Left forelimb (tissue), 1 donor: ENCODE results near the gene LY6G5C.

Experiments
- DNase-seq: peaks from one replicate; pipeline ENCODE4 v3.0.0-alpha.2; 2018; ENCODE audit warnings: low spot score

LY6G5C gene

DNA sequence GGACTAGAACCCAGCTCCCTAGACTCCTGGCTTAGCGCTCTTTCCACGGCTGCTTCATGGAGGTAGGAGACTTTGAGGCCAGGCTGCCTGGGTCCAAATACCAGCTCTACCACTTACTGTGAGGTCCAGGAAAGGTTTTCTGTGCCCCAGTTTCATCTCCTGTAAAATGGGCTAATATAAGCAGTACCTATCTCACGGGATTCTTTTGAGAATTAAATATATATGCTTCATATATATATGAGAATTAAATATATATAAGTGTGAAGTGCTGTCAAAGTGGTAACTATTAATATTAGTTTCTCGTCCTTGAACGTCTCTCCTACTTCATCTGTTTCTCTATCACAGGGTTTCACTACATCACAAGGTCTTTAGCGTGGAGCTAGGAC, 10.2 kb upstream of the LY6G5C start:
- no peak for DNase-seq

DNA sequence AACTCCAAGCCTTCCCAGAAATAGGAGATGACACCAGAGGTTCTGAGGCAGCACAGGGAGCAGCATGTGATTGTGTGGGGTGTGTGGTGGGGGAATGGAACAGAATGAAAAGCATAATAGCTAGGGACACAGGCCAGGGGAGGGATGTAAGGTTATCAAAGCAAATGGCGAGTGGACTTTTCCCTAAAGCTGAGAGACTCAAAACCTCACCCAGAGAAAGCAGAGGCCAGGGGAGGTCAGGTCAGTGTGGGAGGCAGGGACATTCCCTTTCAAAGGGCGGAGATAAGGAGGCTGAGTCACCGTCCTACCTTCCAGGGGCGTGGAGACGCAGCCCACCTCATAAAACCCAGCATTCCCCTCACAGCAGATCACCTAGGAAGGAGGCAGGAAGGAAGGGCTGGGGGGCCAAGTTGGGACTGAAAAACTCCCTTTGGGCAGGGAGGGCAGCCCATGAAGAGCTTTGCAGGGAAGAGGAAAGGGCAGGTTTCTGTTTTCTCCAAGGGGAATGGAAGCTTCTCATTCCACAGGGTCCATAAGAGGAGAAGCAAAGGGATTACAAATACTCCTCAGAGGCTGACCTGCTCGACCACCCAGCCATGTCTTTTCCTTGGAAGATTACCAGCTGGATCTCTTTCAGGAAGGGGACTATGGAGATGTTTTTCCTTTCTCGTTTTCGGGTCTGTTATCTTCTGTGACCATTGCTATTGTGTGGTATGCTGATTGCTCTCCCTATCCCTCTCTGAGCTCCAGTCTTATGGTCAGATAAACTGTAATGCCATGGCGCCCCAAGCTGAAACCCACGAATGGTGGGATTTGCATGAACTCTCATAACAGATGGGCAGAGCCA, 9.6 kb upstream of the LY6G5C start:
- DNase-seq, result no peak

DNA sequence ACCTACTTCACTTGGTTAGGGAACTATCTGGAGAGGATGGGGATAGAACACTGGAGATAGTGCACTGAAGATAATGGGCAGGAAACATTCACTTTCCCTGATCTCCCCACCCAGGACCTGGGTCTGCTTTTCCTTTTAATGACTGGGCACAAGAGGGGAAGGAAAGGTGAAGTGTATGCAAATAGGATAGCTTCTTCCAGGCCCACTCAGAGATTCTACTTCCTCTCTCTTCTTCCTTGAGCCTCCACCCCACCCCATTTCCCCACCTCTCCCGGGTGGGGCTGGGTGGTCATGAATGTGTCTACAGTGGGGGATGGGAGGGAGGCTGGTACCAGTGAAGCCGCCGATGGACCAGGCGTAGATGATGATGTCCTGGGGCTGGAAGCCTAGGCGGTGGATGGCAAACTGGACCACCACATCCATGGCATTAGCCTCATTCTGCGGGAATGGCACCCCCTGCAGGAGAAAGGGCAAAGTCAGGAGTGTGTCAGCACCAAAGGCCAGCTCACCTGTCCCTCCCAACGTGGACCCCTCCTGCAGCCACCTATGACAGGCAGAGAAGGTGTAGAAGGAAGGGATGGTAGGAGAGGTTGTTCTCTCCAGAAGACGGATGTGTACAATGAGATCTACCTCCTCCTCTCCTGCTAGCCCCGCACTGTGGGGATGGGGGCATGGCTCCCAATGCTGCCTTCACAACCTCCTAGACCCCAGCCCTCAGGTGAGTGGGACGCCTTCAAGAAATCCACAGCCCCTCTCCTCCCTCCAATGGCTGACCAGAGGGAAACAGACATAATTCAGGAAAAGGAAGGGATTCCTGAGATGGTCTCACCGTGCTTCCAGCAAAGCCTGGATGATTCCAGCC, 8.6 kb upstream of the LY6G5C start:
- no peak for DNase-seq

DNA sequence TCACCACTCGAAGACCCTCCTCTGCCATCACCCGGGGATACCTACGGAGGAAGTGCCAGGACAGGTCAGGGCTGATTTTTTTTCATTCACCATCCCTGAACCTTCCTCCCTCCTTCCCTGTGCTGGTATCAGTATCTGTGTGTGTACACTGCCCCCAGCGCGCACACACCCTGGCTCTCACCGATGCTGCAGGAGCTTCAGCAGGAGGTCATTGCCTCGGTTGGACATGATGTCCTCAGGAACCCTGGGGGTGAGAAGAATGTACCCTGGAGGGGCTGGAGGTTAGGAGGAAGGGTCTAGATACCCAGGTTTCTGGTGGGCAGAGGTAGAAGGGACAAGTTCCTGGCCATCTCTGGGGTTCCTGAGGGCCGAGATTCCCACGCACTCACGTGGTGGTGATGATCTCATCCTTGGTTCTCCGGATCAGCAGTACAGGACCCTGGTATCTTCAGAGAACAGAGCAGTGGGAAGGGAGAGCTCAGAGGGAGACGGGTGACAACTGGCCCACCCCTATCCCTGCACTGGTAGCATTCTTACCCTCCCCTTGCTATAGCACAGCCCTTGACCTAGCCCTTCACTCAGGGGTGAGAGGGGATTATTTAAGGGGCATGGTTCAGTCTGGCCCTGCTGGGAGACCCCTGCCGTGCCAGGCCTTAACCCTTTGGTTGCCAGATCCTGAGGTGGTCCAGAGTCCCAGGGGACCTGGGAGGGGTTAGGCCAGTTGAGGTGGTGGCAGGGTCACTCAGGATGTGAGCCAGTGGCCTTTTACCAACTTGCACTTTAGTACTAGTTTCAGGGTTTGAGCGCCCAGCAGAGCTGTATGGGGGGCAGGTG, 7.2 kb upstream of the LY6G5C start:
- no peak for DNase-seq

DNA sequence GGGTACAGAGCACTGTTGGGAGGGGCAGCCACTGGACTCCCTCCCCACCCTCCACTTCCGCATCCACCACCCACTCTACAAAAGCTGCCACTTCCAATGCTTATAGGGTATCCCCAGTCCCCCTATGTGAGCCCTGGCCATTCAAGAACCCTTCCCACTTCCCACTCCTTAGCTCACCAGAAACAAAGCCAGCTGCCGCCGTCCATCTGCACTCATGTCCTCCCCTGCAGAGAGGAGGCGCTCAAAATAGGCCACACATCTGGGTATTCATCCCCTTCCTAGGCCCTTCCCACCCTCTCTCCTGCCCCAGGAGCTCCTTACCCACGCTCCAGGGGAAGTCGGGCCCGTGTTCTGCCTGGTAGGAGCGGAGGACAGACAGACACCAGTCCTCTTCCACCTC, 6.5 kb upstream of the LY6G5C start:
- DNase-seq, result no peak

DNA sequence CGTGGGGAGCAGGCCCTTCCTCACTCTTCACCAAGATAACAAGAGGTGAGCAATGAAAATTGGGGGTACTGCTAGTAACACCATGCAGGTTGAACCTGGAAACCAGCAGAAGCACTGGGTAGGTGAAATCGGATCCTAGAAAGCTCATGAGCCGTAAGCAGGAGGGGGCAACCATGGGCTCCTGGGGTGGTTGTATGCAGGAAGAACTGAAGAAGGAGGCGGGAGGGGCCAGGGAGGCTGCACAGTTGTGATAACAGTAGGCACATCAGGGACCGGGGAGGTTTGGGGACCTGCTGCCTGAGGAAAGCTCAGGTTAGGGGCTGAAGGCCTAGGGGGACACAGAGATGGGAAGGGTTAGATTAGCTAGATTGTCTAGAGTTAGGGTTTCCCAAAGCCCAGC, 5.6 kb upstream of the LY6G5C start:
- DNase-seq, result no peak

DNA sequence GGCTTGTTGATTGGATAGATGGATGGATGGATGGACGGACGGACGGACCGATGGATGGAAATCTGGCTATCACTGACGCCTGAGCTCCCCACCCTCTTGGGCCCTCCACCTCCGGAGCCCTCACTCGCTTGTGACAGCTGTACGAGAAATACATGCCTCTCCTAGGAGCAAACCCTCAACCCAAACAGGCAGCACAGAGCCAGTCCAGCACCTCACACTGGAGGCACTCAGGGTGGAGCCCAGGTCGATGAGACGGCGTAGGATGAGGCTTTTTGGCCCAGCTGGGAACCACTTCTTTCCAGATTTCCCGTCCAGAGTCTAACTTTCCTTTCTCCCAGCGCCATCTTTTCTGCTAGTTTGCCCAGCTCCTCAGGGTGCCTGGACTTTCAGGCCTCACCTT, 2.7 kb upstream of the LY6G5C start:
- no peak for DNase-seq

DNA sequence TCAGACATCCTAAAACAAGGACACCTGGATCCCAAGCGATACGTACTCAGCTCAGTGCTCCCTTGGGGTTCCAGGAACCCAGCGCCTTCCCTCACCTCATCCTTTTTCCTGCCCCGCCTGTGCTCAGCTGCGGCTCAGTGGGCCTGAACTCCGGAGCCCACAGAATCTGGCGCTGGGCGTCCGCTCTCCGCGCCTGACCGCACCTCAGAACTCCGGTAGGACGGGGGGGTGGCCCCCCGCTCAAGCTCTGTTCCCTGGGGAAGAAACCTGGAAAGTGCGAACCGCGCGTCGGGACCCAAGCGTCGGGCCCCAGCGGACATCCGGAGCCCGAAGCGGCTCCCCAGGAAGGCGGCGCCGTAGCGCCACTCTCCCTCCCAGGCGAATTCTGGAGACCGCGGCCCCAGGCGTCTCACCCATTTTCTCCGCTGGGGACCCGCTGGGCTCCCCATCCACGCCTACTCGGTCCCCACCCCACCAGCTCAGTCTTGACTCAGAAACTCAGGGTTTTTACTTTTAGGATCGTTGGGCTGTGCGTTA, 336 bp upstream of the LY6G5C start:
- no peak for DNase-seq

DNA sequence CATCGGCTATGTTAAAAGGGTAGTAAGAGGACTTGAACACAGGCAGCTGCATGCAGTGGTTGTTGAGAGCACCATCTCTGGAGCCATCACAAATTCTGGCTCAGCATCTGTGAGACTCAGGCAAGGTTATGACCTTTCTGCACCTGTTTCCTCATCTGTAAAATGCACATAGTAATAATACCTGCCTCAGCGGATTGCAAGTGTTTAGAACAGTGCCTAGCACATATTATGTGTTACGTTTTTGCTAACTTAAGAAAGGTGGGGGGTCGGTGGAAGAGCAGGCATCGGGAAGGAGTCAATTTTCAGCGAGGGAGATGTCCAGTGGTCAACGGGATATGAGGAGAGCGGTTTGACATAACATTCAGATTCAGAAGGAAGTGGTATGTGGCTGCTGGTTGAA, 2.9 kb downstream of the LY6G5C start:
- no peak for DNase-seq

DNA sequence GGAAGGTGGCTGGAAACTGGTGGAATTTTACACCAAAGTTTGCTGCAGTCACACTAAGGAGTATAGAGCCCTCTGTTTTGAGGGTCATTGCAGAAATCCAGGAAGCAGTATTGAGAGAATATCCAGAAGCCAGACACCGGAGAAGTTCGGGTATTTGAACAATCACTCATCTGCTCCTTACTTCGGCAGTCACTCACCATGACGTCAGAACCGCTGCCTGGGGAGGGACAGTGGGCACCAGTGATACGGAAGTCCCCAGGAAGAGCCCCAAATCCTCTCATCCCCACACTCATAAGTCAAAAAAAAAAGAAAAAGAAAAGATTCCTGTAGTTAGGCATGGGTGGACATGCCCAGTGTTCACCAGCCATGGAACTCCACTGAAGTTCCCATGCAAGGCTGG, 4.0 kb downstream of the LY6G5C start:
- DNase-seq, result no peak

DNA sequence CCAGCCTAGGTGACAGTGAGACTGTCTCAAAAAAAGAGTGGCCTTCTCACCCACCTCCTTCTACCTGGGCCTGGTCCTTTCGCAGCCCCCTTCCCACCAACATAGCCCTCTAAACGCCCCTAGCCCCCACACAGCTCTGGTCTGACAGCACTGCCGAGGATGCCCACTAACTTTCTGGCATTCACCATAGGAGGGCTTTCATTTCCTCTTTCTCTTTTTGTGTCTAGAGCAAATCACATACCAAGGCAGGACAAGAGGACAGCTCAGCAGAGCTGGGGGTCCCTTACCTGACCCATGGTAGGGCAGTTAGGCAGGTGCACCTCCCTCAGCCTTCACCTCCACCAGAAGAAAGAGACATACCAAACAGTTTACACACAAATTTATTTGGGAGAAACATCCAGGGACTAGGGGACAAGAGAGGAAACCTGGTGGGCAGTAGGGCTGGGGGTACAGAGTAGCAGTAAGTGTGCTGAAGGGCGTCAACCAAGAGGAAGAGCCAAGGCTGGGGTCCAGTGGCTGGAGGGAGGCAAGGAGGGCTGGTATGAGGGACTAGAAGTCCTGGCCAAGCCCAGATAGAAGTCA, 4.5 kb downstream of the LY6G5C start:
- DNase-seq, result no peak

DNA sequence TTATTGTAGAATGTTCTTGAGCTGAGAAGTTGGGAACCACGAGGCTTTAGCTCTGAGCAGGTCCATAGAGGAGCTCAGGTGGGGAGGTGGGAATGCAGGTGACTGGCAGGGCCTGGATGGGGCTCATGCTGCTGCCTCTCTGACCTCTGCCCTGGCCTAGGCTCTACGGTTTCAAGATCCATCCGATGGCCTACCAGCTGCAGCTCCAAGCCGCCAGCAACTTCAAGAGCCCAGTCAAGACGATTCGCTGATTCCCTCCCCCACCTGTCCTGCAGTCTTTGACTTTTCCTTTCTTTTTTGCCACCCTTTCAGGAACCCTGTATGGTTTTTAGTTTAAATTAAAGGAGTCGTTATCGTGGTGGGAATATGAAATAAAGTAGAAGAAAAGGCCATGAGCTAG, 11.2 kb downstream of the LY6G5C start, which contains the start of gene LY6G5B:
Gene LY6G5B (plus strand): TSS at position 301 of the 400 bp plus-strand sequence. CDS start 975 bp downstream, outside the sequence.
- DNase-seq, result no peak

DNA sequence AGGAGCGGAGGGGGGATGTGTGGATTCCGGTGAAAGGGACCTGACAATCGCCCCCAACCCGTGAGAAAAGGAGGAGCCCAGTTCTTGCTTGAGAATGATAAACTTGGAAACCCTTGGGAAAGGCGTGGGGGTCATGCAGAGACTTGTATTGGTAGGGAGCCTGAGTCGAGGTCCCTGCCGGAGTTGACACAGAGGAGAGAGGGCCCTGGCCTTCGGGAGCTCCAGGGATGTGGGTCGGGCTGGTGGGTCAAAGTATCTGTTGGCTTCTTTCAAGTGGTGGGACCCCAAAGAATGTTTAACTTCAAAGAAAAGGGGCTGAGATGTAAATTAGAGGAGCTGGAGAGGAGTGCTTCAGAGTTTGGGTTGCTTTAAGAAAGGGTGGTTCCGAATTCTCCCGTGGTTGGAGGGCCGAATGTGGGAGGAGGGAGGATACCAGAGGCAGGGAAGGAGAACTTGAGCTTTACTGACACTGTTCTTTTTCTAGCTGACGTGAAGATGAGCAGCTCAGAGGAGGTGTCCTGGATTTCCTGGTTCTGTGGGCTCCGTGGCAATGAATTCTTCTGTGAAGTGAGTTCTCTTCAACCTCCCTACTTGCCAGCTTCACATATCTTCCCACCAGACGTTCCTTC, 14.4 kb downstream of the LY6G5C start:
- DNase-seq, result no peak

DNA sequence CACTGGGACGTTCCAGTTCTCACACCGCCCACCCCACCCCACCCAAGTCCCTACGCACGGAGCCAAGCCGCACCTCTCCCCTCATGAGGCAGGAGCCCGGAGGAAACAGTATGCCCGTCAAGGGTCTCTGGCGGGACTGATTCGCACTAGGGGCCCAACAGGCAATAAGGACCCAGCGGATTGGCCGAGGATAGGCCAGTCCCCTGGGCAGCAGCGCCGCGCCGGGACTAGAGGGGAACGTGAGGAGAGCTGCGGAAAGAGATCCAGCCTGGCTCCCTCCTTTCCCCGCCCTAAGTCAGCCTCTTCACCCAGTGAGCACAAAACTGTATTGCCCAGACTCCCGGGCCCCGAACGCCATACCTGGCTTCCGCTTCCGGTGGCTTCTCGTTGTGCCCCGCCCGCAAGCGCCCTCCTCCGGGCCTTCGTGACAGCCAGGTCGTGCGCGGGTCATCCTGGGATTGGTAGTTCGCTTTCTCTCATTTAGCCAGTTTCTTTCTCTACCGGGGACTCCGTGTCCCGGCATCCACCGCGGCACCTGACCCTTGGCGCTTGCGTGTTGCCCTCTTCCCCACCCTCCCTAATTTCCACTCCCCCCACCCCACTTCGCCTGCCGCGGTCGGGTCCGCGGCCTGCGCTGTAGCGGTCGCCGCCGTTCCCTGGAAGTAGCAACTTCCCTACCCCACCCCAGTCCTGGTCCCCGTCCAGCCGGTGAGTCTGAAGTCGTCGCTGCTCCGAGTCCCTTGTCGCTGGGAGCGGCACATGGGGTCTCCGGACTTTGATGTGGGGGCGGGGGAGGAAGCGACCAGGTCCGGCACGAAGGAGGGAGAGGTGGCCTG, 15.1 kb downstream of the LY6G5C start, which contains the start of gene CSNK2B:
Gene CSNK2B (plus strand): TSS at position 580 of the 836 bp plus-strand sequence. CDS start 752 bp downstream, outside the sequence.
- peak; percentile 98 for DNase-seq

DNA sequence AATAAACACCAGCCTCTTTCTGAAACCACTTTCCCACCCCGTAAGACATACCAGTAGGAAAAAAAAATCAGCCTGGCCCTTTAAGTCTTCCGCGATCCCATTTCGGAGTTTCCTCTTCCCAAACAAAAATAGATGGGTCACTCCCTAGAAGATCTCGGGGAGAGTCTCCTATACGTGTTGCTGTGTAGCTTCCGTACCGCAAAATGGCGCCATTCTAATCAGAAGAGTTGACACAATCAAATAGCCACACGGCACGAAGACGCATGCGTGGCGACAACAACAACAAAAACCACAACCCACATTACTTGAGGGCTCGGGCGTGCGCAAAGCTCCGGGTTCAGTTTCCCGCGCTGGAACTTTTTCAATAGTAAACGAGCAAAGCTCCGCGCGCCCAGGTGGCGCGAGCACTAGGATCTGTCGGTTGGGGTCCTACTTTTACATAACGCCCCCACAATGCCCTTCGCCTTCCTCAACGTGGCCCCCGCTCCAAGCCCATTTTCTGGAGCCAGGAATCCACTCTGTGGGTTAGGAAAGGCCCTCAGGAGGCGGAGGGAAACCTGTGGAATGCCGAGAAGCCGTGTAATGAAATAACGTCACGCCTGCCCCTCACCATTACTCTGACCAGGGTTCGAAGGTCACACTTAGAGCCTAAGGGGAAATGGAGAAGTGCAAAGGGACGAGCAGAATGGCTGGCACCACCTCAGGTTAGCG, 15.9 kb downstream of the LY6G5C start, which contains the start of gene GPANK1:
Gene GPANK1 (minus strand): TSS at position 208 of the 711 bp plus-strand sequence. CDS start 519 bp downstream, outside the sequence.
- DNase-seq, result peak; percentile 86

DNA sequence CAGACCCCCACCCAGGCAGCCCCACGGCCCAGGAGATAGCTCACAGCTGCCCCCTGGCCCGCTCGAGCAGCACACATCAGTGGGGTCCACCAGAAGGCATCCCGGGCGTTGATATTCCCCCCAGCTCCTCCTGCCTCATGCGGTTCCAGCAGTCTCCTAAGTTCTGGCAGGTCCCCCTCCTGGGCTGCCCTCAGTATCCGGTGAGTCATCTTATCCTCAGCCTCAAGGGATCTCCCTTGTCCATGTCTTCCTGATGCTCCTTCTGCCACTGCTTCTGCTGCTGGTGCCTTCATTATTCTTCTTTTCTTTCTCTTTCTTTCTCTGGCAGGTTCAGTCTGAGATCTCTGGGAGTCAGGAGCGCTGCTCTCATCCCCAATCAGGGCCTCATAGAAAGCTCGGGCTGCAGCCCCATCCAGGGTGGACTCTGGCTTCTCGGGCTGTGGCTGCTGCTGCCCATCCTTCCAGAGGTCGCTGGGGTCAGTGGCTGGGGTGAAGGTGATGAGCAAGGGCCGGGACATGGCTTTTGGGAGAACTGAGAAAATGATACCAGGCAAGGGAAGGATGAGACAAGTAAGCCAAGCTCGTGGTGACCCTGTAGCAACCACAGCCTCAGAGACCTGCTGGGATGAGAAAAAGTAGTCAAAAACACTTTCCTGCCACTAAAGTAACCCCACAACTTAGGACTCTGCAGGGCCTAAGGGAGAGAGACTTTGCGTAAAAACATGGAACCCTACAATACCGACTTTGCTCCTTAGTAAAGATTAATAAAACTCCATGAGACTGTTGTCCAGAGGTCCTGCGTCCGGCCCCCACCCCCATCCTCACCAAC, 16.7 kb downstream of the LY6G5C start:
- no peak for DNase-seq

DNA sequence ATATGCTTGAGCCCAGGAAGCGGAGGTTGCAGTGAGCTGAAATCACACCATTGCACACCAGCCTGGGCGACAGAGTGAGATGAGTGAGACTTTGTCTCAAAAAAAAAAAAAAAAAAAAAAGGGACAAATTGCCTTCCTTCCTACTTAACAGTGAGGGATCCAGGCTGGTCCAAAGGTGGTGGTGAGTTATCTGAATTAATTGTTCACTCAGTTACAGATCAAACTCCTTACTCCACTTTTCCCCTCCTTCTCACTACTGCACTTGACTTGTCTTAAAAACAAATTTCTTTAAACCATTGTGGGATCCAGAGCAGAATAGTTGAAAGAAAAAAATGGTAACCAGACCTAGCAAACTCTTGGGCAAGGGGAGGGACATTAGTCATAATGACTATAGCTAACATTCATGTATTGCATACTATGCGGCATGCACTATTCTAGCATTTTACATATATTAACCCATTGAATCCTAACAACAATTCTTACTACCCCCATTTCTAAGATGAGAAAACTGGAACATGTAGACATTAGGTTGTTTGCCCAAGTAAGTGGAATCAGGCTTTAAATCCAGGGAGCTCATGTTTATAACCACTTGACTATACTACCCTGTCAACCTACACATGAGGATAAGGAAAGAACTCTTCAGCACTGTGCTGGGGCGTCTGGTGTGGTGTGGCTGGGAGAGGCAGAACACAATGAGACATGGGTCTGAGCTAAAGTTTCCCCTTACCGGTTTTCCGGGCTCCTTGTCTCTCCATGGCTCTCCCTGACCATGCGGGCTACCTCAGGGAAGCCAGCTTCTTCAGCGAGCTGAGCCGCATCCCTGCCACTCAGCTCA, 17.5 kb downstream of the LY6G5C start:
- no peak for DNase-seq
